HepG2 (cell line): ENCODE measurements around the gene PSEN1. TPM values are rescaled to one million over a fixed set of nuclear protein-coding genes. Genes with fewer than 3 reads are reported as not detected.
A peak's percentile ranks its signal among the peaks of the same experiment; 100 is the strongest.

ENCODE experiments used
- ASH2L ChIP-seq: fragments of 300-600, 200-600 bp; sonication (generic); IDR thresholded peaks from 2 replicates; pipeline ENCODE4 v1.7.0; 2017; ENCODE audit warnings: low read depth, mild to moderate bottlenecking, moderate library complexity, mixed read lengths, low read length; ENCODE audit not compliant: insufficient read length
- GATA4 ChIP-seq: sonication (generic); IDR thresholded peaks from 2 replicates; pipeline ENCODE4 v1.6.1; 2016; ENCODE audit warnings: antibody characterized with exemption, low read depth, borderline replicate concordance
- HIVEP1 ChIP-seq: sonication (generic); formaldehyde crosslinking; IDR thresholded peaks from 2 replicates; pipeline ENCODE4 v1.4.0; 2020; ENCODE audit warnings: mild to moderate bottlenecking, missing genetic modification reagents
- HMGA1 ChIP-seq: sonication (generic); formaldehyde crosslinking; conservative IDR thresholded peaks from 2 replicates; pipeline ENCODE4 v1.4.0; 2020; ENCODE audit warnings: missing genetic modification reagents
- MAFK ChIP-seq, 2 experiments: IDR thresholded peaks in 1 of 2; conservative IDR thresholded peaks in 1 of 2; 2 replicates each; pipeline ENCODE4 v1.6.1; 2011; ENCODE audit warnings: improper control_type of control experiment in 2 of 2, low read length in 2 of 2
- MYC ChIP-seq: sonication (generic); formaldehyde crosslinking; IDR thresholded peaks from 2 replicates; pipeline ENCODE4 v1.9.0; 2021; ENCODE audit warnings: missing genetic modification reagents, borderline replicate concordance
- NCOR1 ChIP-seq: fragments of 200-600 bp; sonication (generic); IDR thresholded peaks from 2 replicates; pipeline ENCODE4 v1.7.0; 2017; ENCODE audit warnings: antibody characterized with exemption, low read length, borderline replicate concordance
- NFRKB ChIP-seq: fragments of 450-650 bp; IDR thresholded peaks from 2 replicates; pipeline ENCODE4 v1.6.1; 2017
- NR3C1 ChIP-seq: sonication (generic); formaldehyde crosslinking; IDR thresholded peaks from 2 replicates; pipeline ENCODE4 v1.4.0; 2020; ENCODE audit warnings: missing genetic modification reagents
- PCBP1 ChIP-seq: fragments of 200-400 bp; formaldehyde crosslinking; IDR thresholded peaks from 2 replicates; pipeline ENCODE4 v1.6.1; 2017; ENCODE audit warnings: mild to moderate bottlenecking, low read depth, low read length, borderline replicate concordance
- PHF5A ChIP-seq: IDR thresholded peaks from one replicate; pipeline ENCODE4 v1.6.1; 2018; ENCODE audit warnings: low read depth, missing genetic modification reagents; ENCODE audit not compliant: unreplicated experiment
- YEATS2 ChIP-seq: sonication (generic); formaldehyde crosslinking; IDR thresholded peaks from 2 replicates; pipeline ENCODE4 v1.4.0; 2020; ENCODE audit warnings: missing genetic modification reagents, borderline replicate concordance
- ZBTB1 ChIP-seq: sonication (generic); formaldehyde crosslinking; IDR thresholded peaks from 2 replicates; pipeline ENCODE4 v1.4.0; 2020; ENCODE audit warnings: missing genetic modification reagents, borderline replicate concordance
- ZFYVE20 ChIP-seq: sonication (generic); formaldehyde crosslinking; IDR thresholded peaks from 2 replicates; pipeline ENCODE4 v1.8.0; 2023; ENCODE audit warnings: low read depth, mild to moderate bottlenecking, moderate library complexity, missing genetic modification reagents, borderline replicate concordance
- ZMYM3 ChIP-seq: sonication (generic); formaldehyde crosslinking; IDR thresholded peaks from 2 replicates; pipeline ENCODE4 v1.5.1; 2020; ENCODE audit warnings: mild to moderate bottlenecking, missing genetic modification reagents
- ZNF224 ChIP-seq: sonication (generic); formaldehyde crosslinking; IDR thresholded peaks from 2 replicates; pipeline ENCODE4 v1.5.0; 2020; ENCODE audit warnings: mild to moderate bottlenecking, missing genetic modification reagents
- ZNF230 ChIP-seq: sonication (generic); formaldehyde crosslinking; IDR thresholded peaks from 2 replicates; pipeline ENCODE4 v1.4.0; 2020; ENCODE audit warnings: mild to moderate bottlenecking, missing genetic modification reagents
- ZNF260 ChIP-seq: sonication (generic); formaldehyde crosslinking; IDR thresholded peaks from 2 replicates; pipeline ENCODE4 v1.4.0; 2020; ENCODE audit warnings: missing genetic modification reagents, low read depth, mild to moderate bottlenecking, borderline replicate concordance
- ZNF326 ChIP-seq: sonication (generic); formaldehyde crosslinking; IDR thresholded peaks from 2 replicates; pipeline ENCODE4 v1.4.0; 2020; ENCODE audit warnings: missing genetic modification reagents, borderline replicate concordance
- ZNF350 ChIP-seq: sonication (generic); formaldehyde crosslinking; IDR thresholded peaks from 2 replicates; pipeline ENCODE4 v1.4.0; 2020; ENCODE audit warnings: mild to moderate bottlenecking, low read depth, missing genetic modification reagents, borderline replicate concordance
- ZNF792 ChIP-seq: IDR thresholded peaks from 2 replicates; pipeline ENCODE4 v1.6.1; 2016
- polyA plus RNA-seq, 8 experiments: library from polyadenylated mRNA; depleted of rRNA in 3 of 8; stranded (reverse) in 7 of 8; unstranded in 1 of 8; fragments of >200 nt; fragmentation: Illumina TruSeq in 4 of 8; extraction: Trizol in 4 of 8; gene quantifications; 2 replicates each; pipeline versions ENCODE4 v1.2.1 to v1.2.3, GENCODE V29; 2011 to 2016; ENCODE audit warnings: low read depth in 4 of 8, missing spikeins in 1 of 8, mixed read lengths in 1 of 8; ENCODE audit not compliant: insufficient read depth in 1 of 8
- total RNA-seq, 5 experiments: library from RNA; depleted of rRNA; stranded (reverse); fragments of >200 nt; fragmentation: Illumina TruSeq; extraction: Trizol; gene quantifications; 2 replicates each; pipeline ENCODE4 v1.2.3, GENCODE V29; 2016; ENCODE audit warnings: low read depth in 1 of 5
- TF ChIP-seq, protein P1 (sequence below): sonication (generic); formaldehyde crosslinking; conservative IDR thresholded peaks from 2 replicates; pipeline ENCODE4 v1.4.0; 2020; ENCODE audit warnings: missing genetic modification reagents
- TF ChIP-seq, protein P2 (sequence below): sonication (generic); formaldehyde crosslinking; conservative IDR thresholded peaks from 2 replicates; pipeline ENCODE4 v1.4.0; 2020; ENCODE audit warnings: missing genetic modification reagents
- TF ChIP-seq, protein P3 (sequence below): sonication (generic); formaldehyde crosslinking; IDR thresholded peaks from 2 replicates; pipeline ENCODE4 v1.4.0; 2020; ENCODE audit warnings: low read depth, mild to moderate bottlenecking, missing genetic modification reagents

PSEN1 gene
- total and polyA plus RNA-seq, 2 of the 13 experiments (the other 11 are each of a cell fraction or from before 2014, with no cell fraction given) = 12.5 to 26.6 TPM

DNA sequence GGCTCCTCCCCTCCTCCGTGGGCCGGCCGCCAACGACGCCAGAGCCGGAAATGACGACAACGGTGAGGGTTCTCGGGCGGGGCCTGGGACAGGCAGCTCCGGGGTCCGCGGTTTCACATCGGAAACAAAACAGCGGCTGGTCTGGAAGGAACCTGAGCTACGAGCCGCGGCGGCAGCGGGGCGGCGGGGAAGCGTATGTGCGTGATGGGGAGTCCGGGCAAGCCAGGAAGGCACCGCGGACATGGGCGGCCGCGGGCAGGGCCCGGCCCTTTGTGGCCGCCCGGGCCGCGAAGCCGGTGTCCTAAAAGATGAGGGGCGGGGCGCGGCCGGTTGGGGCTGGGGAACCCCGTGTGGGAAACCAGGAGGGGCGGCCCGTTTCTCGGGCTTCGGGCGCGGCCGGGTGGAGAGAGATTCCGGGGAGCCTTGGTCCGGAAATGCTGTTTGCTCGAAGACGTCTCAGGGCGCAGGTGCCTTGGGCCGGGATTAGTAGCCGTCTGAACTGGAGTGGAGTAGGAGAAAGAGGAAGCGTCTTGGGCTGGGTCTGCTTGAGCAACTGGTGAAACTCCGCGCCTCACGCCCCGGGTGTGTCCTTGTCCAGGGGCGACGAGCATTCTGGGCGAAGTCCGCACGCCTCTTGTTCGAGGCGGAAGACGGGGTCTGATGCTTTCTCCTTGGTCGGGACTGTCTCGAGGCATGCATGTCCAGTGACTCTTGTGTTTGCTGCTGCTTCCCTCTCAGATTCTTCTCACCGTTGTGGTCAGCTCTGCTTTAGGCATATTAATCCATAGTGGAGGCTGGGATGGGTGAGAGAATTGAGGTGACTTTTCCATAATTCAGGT lies at the start of gene PSEN1 (continued):
- TF ChIP-seq, protein P1, sequence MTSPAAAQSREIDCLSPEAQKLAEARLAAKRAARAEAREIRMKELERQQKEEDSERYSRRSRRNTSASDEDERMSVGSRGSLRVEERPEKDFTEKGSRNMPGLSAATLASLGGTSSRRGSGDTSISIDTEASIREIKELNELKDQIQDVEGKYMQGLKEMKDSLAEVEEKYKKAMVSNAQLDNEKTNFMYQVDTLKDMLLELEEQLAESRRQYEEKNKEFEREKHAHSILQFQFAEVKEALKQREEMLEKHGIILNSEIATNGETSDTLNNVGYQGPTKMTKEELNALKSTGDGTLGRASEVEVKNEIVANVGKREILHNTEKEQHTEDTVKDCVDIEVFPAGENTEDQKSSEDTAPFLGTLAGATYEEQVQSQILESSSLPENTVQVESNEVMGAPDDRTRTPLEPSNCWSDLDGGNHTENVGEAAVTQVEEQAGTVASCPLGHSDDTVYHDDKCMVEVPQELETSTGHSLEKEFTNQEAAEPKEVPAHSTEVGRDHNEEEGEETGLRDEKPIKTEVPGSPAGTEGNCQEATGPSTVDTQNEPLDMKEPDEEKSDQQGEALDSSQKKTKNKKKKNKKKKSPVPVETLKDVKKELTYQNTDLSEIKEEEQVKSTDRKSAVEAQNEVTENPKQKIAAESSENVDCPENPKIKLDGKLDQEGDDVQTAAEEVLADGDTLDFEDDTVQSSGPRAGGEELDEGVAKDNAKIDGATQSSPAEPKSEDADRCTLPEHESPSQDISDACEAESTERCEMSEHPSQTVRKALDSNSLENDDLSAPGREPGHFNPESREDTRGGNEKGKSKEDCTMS (CRISPR knock-in tag) = no peak
- TF ChIP-seq NR3C1 (CRISPR knock-in tag) = no peak
- TF ChIP-seq, protein P2, sequence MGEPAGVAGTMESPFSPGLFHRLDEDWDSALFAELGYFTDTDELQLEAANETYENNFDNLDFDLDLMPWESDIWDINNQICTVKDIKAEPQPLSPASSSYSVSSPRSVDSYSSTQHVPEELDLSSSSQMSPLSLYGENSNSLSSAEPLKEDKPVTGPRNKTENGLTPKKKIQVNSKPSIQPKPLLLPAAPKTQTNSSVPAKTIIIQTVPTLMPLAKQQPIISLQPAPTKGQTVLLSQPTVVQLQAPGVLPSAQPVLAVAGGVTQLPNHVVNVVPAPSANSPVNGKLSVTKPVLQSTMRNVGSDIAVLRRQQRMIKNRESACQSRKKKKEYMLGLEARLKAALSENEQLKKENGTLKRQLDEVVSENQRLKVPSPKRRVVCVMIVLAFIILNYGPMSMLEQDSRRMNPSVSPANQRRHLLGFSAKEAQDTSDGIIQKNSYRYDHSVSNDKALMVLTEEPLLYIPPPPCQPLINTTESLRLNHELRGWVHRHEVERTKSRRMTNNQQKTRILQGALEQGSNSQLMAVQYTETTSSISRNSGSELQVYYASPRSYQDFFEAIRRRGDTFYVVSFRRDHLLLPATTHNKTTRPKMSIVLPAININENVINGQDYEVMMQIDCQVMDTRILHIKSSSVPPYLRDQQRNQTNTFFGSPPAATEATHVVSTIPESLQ = no peak
- TF ChIP-seq MAFK (conservative IDR thresholded peaks at IDR 0.05 in 1 of 2, IDR thresholded peaks at IDR 0.05 in 1 of 2; ENCODE audit: low read length in 2 of 2) = no peak
- TF ChIP-seq ZNF326 (CRISPR knock-in tag) = no peak
- no peak for TF ChIP-seq PHF5A (CRISPR knock-in tag)
- TF ChIP-seq ZNF224 (CRISPR knock-in tag) = no peak
- TF ChIP-seq NCOR1 = no peak; the same call in 1 of the 2 replicates
- TF ChIP-seq MYC (CRISPR knock-in tag) = peak; percentile 51; the same call in 1 of the 2 replicates
- peak; percentile 90 for TF ChIP-seq ASH2L
- TF ChIP-seq NFRKB = no peak
- TF ChIP-seq ZNF260 (CRISPR knock-in tag) = no peak
- TF ChIP-seq ZNF792 (CRISPR knock-in tag) = no peak
- no peak for TF ChIP-seq ZBTB1 (CRISPR knock-in tag)
- TF ChIP-seq GATA4 = 0 out of 2 replicates have a peak, but pooled peaks have one; percentile 45
- no peak for TF ChIP-seq HMGA1 (CRISPR knock-in tag)
- peak; percentile 58; the same call in 1 of the 2 replicates for TF ChIP-seq YEATS2
- no peak for TF ChIP-seq ZFYVE20 (CRISPR knock-in tag)
- 0 out of 2 replicates have a peak, but pooled peaks have one; percentile 55 for TF ChIP-seq ZNF350 (CRISPR knock-in tag)
- TF ChIP-seq, protein P3, sequence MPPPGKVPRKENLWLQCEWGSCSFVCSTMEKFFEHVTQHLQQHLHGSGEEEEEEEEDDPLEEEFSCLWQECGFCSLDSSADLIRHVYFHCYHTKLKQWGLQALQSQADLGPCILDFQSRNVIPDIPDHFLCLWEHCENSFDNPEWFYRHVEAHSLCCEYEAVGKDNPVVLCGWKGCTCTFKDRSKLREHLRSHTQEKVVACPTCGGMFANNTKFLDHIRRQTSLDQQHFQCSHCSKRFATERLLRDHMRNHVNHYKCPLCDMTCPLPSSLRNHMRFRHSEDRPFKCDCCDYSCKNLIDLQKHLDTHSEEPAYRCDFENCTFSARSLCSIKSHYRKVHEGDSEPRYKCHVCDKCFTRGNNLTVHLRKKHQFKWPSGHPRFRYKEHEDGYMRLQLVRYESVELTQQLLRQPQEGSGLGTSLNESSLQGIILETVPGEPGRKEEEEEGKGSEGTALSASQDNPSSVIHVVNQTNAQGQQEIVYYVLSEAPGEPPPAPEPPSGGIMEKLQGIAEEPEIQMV (CRISPR knock-in tag) = peak; percentile 70; the same call in 1 of the 2 replicates
- peak; percentile 65; the same call in 1 of the 2 replicates for TF ChIP-seq HIVEP1 (CRISPR knock-in tag)
- no peak for TF ChIP-seq ZMYM3
- no peak for TF ChIP-seq PCBP1
- TF ChIP-seq ZNF230 = peak; percentile 32; the same call in 1 of the 2 replicates
